Neuronal stem cell (in vitro differentiated cells): ENCODE results near the gene LPIN2.

Experiments used
- DNase-seq: peaks from one replicate; pipeline ENCODE4 v3.0.0-alpha.2; 2013; ENCODE audit warnings: low spot score
- H2AFZ ChIP-seq: one replicate; pipeline ENCODE4 v1.6.1; 2013; ENCODE audit warnings: mild to moderate bottlenecking, low read length, inconsistent platforms
- H2AK5ac ChIP-seq: 2 replicates; pipeline ENCODE4 v1.6.1; 2013; ENCODE audit warnings: low read depth, mild to moderate bottlenecking, inconsistent platforms, low read length, moderate library complexity, mixed read lengths
- H2BK120ac ChIP-seq: 2 replicates; pipeline ENCODE4 v1.6.1; 2013; ENCODE audit warnings: low read depth, mild to moderate bottlenecking, inconsistent platforms, low read length, moderate library complexity, mixed read lengths
- H2BK12ac ChIP-seq: one replicate; pipeline ENCODE4 v1.6.1; 2013; ENCODE audit warnings: low read length, inconsistent platforms
- H2BK15ac ChIP-seq: 2 replicates; pipeline ENCODE4 v1.6.1; 2013; ENCODE audit warnings: mild to moderate bottlenecking, low read length, inconsistent platforms, mixed read lengths
- H2BK5ac ChIP-seq: one replicate; pipeline ENCODE4 v1.6.1; 2013; ENCODE audit warnings: inconsistent platforms, mild to moderate bottlenecking, low read length, moderate library complexity
- H3K14ac ChIP-seq: one replicate; pipeline ENCODE4 v1.6.1; 2013; ENCODE audit warnings: low read length, inconsistent platforms
- H3K18ac ChIP-seq: 2 replicates; pipeline ENCODE4 v1.6.1; 2013; ENCODE audit warnings: low read length, inconsistent platforms
- H3K23ac ChIP-seq: 2 replicates; pipeline ENCODE4 v1.6.1; 2013; ENCODE audit warnings: low read depth, mild to moderate bottlenecking, mixed read lengths, low read length, inconsistent platforms; ENCODE audit not compliant: poor library complexity
- H3K27ac ChIP-seq: replicated peaks from 3 replicates; pipeline ENCODE4 v1.5.1; 2013; ENCODE audit warnings: low read length, inconsistent platforms
- H3K27me3 ChIP-seq, 3 experiments: 2 replicates each; pipeline ENCODE4 v1.6.1; 2013; ENCODE audit warnings: low read length in 3 of 3, mild to moderate bottlenecking in 2 of 3, inconsistent platforms in 1 of 3, low read depth in 1 of 3, mixed read lengths in 1 of 3, moderate library complexity in 1 of 3; ENCODE audit not compliant: control insufficient read depth in 3 of 3, insufficient read depth in 3 of 3
- H3K36me3 ChIP-seq, 2 donors: replicated peaks in 1 of 2; 2 replicates each; pipeline ENCODE4 v1.6.1; 2013; ENCODE audit warnings: low read length in 2 of 2; ENCODE audit not compliant: control insufficient read depth in 2 of 2, insufficient read depth in 2 of 2
- H3K4ac ChIP-seq: 2 replicates; pipeline ENCODE4 v1.6.1; 2013; ENCODE audit warnings: inconsistent platforms, mild to moderate bottlenecking, low read length, moderate library complexity
- H3K4me1 ChIP-seq, 2 donors: 1 replicate in 1 of 2; 2 replicates in 1 of 2; pipeline ENCODE4 v1.6.1; 2013; ENCODE audit warnings: low read length in 2 of 2, low read depth in 1 of 2; ENCODE audit not compliant: control insufficient read depth in 2 of 2, insufficient read depth in 1 of 2
- H3K4me2 ChIP-seq: one replicate; pipeline ENCODE4 v1.6.1; 2013; ENCODE audit warnings: mild to moderate bottlenecking, low read length, inconsistent platforms; ENCODE audit not compliant: insufficient read depth, poor library complexity, severe bottlenecking
- H3K4me3 ChIP-seq, 2 donors: 2 replicates each; pipeline ENCODE4 v1.5.1; 2013; ENCODE audit warnings: low read length in 2 of 2, mild to moderate bottlenecking in 2 of 2, inconsistent platforms in 1 of 2, moderate library complexity in 1 of 2
- H3K79me1 ChIP-seq: one replicate; pipeline ENCODE4 v1.6.1; 2013; ENCODE audit warnings: low read depth, mild to moderate bottlenecking, inconsistent platforms, low read length, moderate library complexity
- H3K9ac ChIP-seq: one replicate; pipeline ENCODE4 v1.6.1; 2013; ENCODE audit warnings: mild to moderate bottlenecking, low read depth, low read length, inconsistent platforms; ENCODE audit not compliant: poor library complexity
- H3K9me3 ChIP-seq, 2 donors: replicated peaks in 1 of 2; 2 replicates each; pipeline versions ENCODE3 to v1.6.1; 2013; ENCODE audit warnings: low read length in 2 of 2, mild to moderate bottlenecking in 2 of 2, inconsistent platforms in 1 of 2, low read depth in 1 of 2, mixed read lengths in 1 of 2, moderate library complexity in 1 of 2; ENCODE audit not compliant: control insufficient read depth in 2 of 2, insufficient read depth in 1 of 2
- H4K8ac ChIP-seq: one replicate; pipeline ENCODE4 v1.6.1; 2013; ENCODE audit warnings: low read depth, mild to moderate bottlenecking, inconsistent platforms, low read length, moderate library complexity
- H4K91ac ChIP-seq: one replicate; pipeline ENCODE4 v1.6.1; 2013; ENCODE audit warnings: low read length, low read depth, mild to moderate bottlenecking, inconsistent platforms; ENCODE audit not compliant: poor library complexity
- WGBS, 2 donors: extraction: QIAGEN DNeasy Blood & Tissue Kit; methylation state at CpG; one replicate each; pipeline ENCODE4 v1.1.7; 2013; ENCODE audit warnings: missing lambda C conversion rate in 2 of 2, mixed read lengths in 1 of 2; ENCODE audit not compliant: insufficient read length in 2 of 2, insufficient replicate concordance in 1 of 2; ENCODE audit errors: extremely low coverage in 2 of 2; 5-methylcytosine and 5-hydroxymethylcytosine counted together

The LPIN2 gene

DNA sequence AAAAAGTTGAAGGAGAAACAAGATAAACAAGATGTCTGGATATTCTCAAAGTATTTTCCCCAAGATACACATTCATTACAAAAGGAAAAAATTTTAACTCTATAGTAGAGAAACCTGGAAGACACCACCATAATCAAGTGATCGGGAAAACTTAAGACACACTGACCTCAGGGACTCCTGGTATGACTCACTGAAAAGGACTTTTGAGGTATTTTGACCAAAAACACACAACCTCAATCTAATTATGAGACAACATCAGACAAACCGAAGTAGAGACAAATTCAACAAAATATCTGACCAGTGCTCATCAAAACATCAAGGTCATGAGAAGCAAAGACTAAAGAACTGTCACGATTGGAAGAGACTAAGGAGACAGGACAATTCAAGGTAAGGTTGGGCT lies 34.7 kb downstream of the LPIN2 start:
- Histone ChIP-seq H3K27ac (no peak overlapping the region), H2BK5ac (no peak overlapping the region), H3K9ac (no peak overlapping the region), H3K36me3 (peaks cover 0 to 2% of the 10 kb centered on the region in 2 donors), H2AFZ (no peak overlapping the region), H4K8ac (no peak overlapping the region), H3K18ac (no peak overlapping the region), H3K4me2 (no peak overlapping the region), H2BK15ac (no peak overlapping the region), H3K14ac (no peak overlapping the region), H3K4ac (no peak overlapping the region), H3K23ac (no peak overlapping the region), H3K9me3 (no peaks in the 10 kb centered on the region), H3K27me3 (no peaks in the 10 kb centered on the region), H3K4me3 (no peak overlapping the region), H3K4me1 (peaks cover 2 to 14% of the 10 kb centered on the region in 2 donors), H3K79me1 (no peaks in the 10 kb centered on the region), H2AK5ac (no peak overlapping the region), H4K91ac (no peak overlapping the region), H2BK120ac (no peak overlapping the region), H2BK12ac (no peak overlapping the region)
- no CpG with 5 or more reads among the region's 3 CpGs for WGBS, 2 donors
- no peak for DNase-seq

DNA sequence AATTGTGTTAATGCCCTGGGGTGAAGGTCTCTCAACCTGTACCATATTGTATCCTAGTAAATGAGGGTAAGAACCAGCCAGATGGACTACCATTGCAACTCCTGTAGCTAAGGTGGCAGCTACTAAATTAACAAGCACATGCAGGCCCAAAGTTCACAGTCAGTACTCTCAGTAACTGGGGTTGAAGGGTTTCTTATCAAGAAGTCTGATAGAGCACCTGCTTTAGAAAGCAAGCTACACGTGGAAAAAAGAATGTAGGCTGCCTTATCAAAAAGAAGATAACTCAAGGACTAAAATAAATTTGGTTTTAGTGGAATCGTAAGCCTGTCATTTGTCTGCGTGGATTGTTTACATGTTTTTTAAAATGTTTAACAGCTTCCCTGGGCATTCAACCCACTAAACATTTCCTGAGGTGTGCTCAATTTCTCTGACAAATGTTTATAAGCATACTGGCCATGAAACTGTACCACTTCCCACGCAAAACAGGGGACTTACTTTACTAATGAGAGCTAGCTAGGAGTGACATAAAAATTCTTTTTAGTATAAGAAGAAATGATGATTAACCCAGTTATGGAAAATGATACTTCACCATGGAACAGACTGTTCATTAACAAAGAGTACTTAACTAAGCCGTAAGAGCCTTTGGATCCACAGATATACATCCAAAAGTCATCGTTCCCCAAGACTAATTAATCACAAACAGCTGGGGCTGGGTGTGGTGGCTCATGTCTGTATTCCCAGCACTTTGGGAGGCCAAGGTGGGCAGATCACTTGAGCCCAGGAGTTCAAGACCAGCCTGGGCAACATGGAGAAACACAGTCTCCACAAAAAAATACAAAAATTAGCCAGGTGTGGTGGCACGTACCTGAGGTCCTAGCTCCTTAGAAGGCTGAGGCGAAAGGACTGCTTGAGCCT lies 36.5 kb downstream of the LPIN2 start:
- Histone ChIP-seq H2BK120ac (no peak overlapping the region), H3K4me1 (peaks cover 2 to 7% of the 10 kb centered on the region in 2 donors)
- WGBS, 2 donors: no CpG with 5 or more reads among the region's 8 CpGs

DNA sequence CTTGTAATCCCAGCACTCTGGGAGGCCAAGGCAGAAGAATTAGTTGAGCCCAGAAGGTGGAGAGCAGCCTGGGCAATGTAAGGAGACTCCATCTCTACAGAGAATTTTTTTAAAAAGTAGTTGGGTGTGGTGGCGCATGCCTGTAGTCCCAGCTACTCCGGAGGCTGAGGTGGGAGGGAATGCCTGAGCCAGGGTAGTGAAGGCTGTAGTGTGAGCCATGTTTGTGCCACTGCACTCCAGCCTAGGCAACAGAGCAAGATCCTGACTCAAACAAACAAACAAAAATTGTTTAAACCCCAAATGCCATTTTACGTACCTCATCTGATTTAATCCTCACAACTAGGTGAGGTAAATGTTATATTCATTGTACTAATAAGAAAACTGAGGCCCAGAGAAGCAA lies 38.2 kb downstream of the LPIN2 start:
- H4K91ac ChIP-seq: no peak overlapping the region
- no CpG with 5 or more reads among the region's 3 CpGs for WGBS, 2 donors
- no peak overlapping the region for H3K23ac ChIP-seq

More for the DNA sequence above, 36.5 kb downstream of the LPIN2 start:
- no peak overlapping the region for H2AK5ac ChIP-seq
- no peak overlapping the region for H2AFZ ChIP-seq
- no peak overlapping the region for H4K8ac ChIP-seq
- no peak overlapping the region for H3K4me3 ChIP-seq
- no peak overlapping the region for H3K4ac ChIP-seq
- H2BK15ac ChIP-seq: no peak overlapping the region
- H2BK12ac ChIP-seq: no peak overlapping the region
- no peak overlapping the region for H3K23ac ChIP-seq
- no peak overlapping the region for H3K14ac ChIP-seq
- no peak for DNase-seq
- H3K27me3 ChIP-seq: no peaks in the 10 kb centered on the region
- H3K36me3 ChIP-seq: peaks cover 0 to 2% of the 10 kb centered on the region in 2 donors
- no peak overlapping the region for H4K91ac ChIP-seq
- no peaks in the 10 kb centered on the region for H3K9me3 ChIP-seq
- H3K4me2 ChIP-seq: no peak overlapping the region
- H3K18ac ChIP-seq: no peak overlapping the region
- H3K27ac ChIP-seq: no peak overlapping the region
- no peaks in the 10 kb centered on the region for H3K79me1 ChIP-seq
- no peak overlapping the region for H2BK5ac ChIP-seq
- no peak overlapping the region for H3K9ac ChIP-seq

DNA sequence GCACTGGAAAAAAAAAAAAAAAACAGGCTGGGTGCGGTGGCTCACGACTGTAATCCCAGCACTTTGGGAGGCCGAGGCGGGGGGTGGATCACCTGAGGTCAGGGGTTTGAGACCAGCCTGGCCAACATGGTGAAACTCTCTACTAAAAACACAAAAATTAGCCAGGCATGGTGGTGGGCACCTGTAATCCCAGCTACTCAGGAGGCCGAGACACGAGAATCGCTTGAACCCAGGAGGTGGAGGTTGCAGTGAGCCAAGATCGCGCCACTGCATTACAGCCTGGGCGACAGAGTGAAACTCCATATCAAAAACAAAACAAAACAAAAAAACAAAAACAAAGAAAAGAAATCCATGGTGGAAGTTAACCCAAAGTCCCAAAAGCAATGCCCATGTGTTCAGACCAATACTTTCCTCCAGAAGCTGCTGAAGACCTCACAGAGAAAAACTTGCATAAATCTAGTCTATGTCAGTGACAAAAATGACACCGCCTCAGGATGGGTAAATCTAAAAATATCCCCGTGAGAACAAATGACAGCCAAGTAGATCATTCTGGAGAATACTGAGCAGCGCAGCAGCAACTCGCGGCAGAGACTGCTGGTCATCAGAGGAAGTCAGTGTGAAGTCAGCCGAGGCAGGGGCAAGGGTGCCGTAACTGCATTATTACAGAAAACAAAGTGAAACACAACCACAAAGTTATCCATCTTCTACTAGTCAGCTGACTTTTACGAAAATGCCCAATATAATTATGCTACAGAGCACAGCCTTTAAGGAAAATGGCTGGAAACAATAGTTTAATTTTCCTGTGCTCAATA lies 41.0 kb downstream of the LPIN2 start:
- Histone ChIP-seq H3K79me1 (no peaks in the 10 kb centered on the region), H3K4me2 (no peak overlapping the region), H4K8ac (no peak overlapping the region), H2BK120ac (no peak overlapping the region), H2BK12ac (no peak overlapping the region), H4K91ac (no peak overlapping the region), H2AK5ac (no peak overlapping the region), H3K4me3 (no peak overlapping the region), H2BK5ac (no peak overlapping the region), H3K18ac (no peak overlapping the region), H3K27me3 (no peaks in the 10 kb centered on the region), H3K23ac (no peak overlapping the region), H3K9me3 (no peaks in the 10 kb centered on the region), H2BK15ac (no peak overlapping the region), H3K4ac (no peak overlapping the region), H3K9ac (no peak overlapping the region), H3K14ac (no peak overlapping the region), H3K4me1 (peaks cover 4 to 6% of the 10 kb centered on the region in 2 donors), H2AFZ (no peak overlapping the region), H3K36me3 (no peaks in the 10 kb centered on the region), H3K27ac (no peak overlapping the region)
- WGBS, 2 donors: no CpG with 5 or more reads among the region's 18 CpGs
- no peak for DNase-seq

More for the DNA sequence above, 38.2 kb downstream of the LPIN2 start:
- no peak overlapping the region for H3K9ac ChIP-seq
- H3K9me3 ChIP-seq: no peaks in the 10 kb centered on the region
- no peak overlapping the region for H3K18ac ChIP-seq
- no peaks in the 10 kb centered on the region for H3K4me1 ChIP-seq
- H3K27me3 ChIP-seq: no peaks in the 10 kb centered on the region
- no peak overlapping the region for H3K14ac ChIP-seq
- H3K79me1 ChIP-seq: no peaks in the 10 kb centered on the region
- no peak overlapping the region for H2BK5ac ChIP-seq
- no peak overlapping the region for H3K4ac ChIP-seq
- no peak for DNase-seq
- no peak overlapping the region for H3K27ac ChIP-seq
- no peak overlapping the region for H3K4me3 ChIP-seq
- H2BK120ac ChIP-seq: no peak overlapping the region
- H2BK15ac ChIP-seq: no peak overlapping the region
- H3K4me2 ChIP-seq: no peak overlapping the region
- H2BK12ac ChIP-seq: no peak overlapping the region
- no peak overlapping the region for H4K8ac ChIP-seq
- H2AK5ac ChIP-seq: no peak overlapping the region
- H3K36me3 ChIP-seq: peaks cover 0 to 2% of the 10 kb centered on the region in 2 donors
- H2AFZ ChIP-seq: no peak overlapping the region
